ENCODE data around the gene CHPF.

CHPF gene

DNA sequence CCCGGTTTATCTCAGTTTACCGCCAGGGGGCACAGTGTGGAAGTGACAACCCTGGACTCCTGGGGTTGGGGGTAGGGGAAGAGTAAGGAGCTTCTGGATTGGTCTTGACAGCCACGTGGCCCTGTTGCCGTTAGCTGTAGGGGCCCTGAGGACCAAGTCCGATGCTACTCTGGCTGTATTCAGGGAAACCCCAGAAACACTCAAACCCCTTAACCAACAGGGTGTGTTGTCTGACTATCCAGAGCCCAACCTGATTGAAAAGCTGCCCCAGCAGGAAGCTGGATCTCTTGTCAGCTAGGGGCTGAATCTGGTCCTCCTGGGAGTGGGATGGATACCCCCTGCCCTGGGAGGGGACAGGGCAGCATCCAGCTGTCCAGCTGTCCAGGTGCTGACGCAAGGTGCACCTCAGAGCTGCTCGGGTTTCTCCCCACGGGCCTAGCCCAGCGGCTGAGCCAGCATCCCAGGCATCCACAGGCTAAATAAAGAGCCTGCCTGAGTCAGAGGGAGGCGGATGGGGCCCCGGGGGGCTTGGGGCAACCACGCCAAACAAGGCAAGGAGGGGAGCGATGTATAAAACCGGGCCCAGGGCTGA lies 48.0 kb downstream of the CHPF start:
- no peak overlapping the region for H3K4me3 ChIP-seq (ENCODE audit: low read depth, low read length)
- no peak overlapping the region for H3K9ac ChIP-seq
- H3K36me3 ChIP-seq (ENCODE audit: control insufficient read depth, insufficient read depth, low read length): no peaks in the 10 kb centered on the region
- H2AFZ ChIP-seq: peak overlapping the region; percentile 22
- no peak overlapping the region for H3K4me2 ChIP-seq (ENCODE audit: low read length)
- H3K9me3 ChIP-seq (ENCODE audit: control insufficient read depth, low read length): no peaks in the 10 kb centered on the region
- no peaks in the 10 kb centered on the region for H3K79me2 ChIP-seq
- peak; percentile 59 for TF ChIP-seq CTCF (IDR thresholded peaks at IDR 0.05)
- no peaks in the 10 kb centered on the region for H3K27me3 ChIP-seq (ENCODE audit: control insufficient read depth, insufficient read depth, low read length)
- no peak overlapping the region for H3K27ac ChIP-seq
- peaks cover 13% of the 10 kb centered on the region for H3K4me1 ChIP-seq

GRCh38 chr2:219494952-219495530 lies 48.6 kb downstream of the CHPF start:
- Histone ChIP-seq H3K36me3 (ENCODE audit: control insufficient read depth, insufficient read depth, low read length) (no peaks in the 10 kb centered on the region), H3K4me3 (ENCODE audit: low read depth, low read length) (no peak overlapping the region), H3K4me1 (peaks cover 7% of the 10 kb centered on the region), H3K9ac (no peak overlapping the region), H3K27ac (no peak overlapping the region), H3K27me3 (ENCODE audit: control insufficient read depth, insufficient read depth, low read length) (no peaks in the 10 kb centered on the region), H2AFZ (peak overlapping the region; percentile 22), H3K9me3 (ENCODE audit: control insufficient read depth, low read length) (no peaks in the 10 kb centered on the region), H3K4me2 (ENCODE audit: low read length) (no peak overlapping the region), H3K79me2 (no peaks in the 10 kb centered on the region)
- no peak for TF ChIP-seq CTCF (IDR thresholded peaks at IDR 0.05)

DNA sequence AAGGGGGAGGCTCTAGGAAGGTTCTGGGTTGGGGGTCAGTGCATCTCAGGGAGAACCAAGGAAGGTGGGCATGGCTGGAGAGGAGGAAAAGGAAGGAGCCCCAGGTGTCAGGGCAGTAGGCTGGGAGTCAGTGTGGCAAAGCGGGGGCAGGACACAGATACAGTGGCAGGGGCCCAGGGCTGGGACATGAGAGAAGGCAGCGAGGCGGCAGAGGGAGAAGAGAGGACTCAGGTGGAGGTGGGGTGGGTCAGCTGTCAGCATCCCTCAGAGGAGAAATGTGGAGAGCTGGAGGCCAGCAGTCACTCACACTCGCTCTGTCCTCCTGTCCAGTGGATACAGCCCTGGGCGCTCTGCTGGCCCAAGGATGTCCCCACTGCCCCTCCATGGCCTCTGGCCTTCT lies 50.5 kb downstream of the CHPF start:
- no peak overlapping the region for H3K27ac ChIP-seq
- H3K27me3 ChIP-seq (ENCODE audit: control insufficient read depth, insufficient read depth, low read length): no peaks in the 10 kb centered on the region

DNA sequence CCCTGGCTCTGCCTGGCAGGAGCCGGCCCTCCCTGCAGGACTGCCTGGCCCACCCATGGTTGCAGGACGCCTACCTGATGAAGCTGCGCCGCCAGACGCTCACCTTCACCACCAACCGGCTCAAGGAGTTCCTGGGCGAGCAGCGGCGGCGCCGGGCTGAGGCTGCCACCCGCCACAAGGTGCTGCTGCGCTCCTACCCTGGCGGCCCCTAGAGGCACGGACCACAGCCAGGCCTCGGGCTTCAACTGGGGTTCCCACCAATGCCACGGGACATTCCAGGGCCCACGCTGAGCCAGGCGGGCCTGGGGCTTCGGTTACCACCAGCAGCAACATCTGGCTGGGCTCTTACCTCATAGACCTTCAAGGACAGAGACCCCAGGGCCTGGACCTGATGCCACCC lies 51.0 kb downstream of the CHPF start:
- Histone ChIP-seq H3K4me1 (peaks cover 1% of the 10 kb centered on the region), H3K36me3 (ENCODE audit: control insufficient read depth, insufficient read depth, low read length) (no peaks in the 10 kb centered on the region), H3K27ac (no peak overlapping the region), H3K9me3 (ENCODE audit: control insufficient read depth, low read length) (no peaks in the 10 kb centered on the region), H3K4me2 (ENCODE audit: low read length) (no peak overlapping the region), H3K79me2 (no peaks in the 10 kb centered on the region), H3K27me3 (ENCODE audit: control insufficient read depth, insufficient read depth, low read length) (no peaks in the 10 kb centered on the region), H3K4me3 (ENCODE audit: low read depth, low read length) (no peak overlapping the region), H3K9ac (no peak overlapping the region), H2AFZ (no peak overlapping the region)
- no peak for TF ChIP-seq CTCF (IDR thresholded peaks at IDR 0.05)

More for the DNA sequence above, 50.5 kb downstream of the CHPF start:
- Histone ChIP-seq H3K4me3 (ENCODE audit: low read depth, low read length) (no peak overlapping the region), H3K9ac (no peak overlapping the region), H2AFZ (no peak overlapping the region), H3K4me1 (peaks cover 3% of the 10 kb centered on the region), H3K4me2 (ENCODE audit: low read length) (no peak overlapping the region), H3K36me3 (ENCODE audit: control insufficient read depth, insufficient read depth, low read length) (no peaks in the 10 kb centered on the region), H3K79me2 (no peaks in the 10 kb centered on the region), H3K9me3 (ENCODE audit: control insufficient read depth, low read length) (no peaks in the 10 kb centered on the region)
- no peak for TF ChIP-seq CTCF (IDR thresholded peaks at IDR 0.05)
